C4-2B (cell line): ENCODE results near the gene CRYAA.
"Not testable (repeated sequence)": the region's sequence is repeated elsewhere in the genome, so short reads cannot be mapped to it uniquely, and the experiment has no call there.

Source experiments
- ZFX ChIP-seq: fragments of 450-650 bp; IDR thresholded peaks from 2 replicates; pipeline ENCODE4 v1.6.1; 2017
- TF ChIP-seq, protein P1 (sequence below): fragments of 450-650 bp; conservative IDR thresholded peaks from 2 replicates; pipeline ENCODE4 v1.5.1; 2017; ENCODE audit warnings: mild to moderate bottlenecking

DNA sequence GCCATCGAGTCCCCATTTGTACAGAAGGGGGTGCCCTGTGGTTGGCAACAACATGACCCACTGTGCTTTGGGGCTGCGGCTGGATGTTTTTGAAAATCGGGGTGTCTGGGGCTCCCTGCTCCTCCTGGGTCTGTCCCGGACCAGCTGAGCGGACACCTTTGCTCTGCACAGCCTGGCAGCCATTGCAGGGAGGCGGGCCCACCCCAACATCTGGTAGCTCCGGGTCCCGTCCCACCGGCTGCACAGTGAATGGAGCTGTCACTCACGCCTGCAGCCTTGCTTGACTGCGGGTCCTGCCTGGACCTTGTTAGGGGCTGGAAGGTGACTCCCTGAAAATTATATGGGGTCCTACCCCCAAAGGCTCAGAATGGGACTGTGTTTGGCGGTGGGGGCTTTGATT, 5.1 kb downstream of the CRYAA start:
- TF ChIP-seq, protein P1, sequence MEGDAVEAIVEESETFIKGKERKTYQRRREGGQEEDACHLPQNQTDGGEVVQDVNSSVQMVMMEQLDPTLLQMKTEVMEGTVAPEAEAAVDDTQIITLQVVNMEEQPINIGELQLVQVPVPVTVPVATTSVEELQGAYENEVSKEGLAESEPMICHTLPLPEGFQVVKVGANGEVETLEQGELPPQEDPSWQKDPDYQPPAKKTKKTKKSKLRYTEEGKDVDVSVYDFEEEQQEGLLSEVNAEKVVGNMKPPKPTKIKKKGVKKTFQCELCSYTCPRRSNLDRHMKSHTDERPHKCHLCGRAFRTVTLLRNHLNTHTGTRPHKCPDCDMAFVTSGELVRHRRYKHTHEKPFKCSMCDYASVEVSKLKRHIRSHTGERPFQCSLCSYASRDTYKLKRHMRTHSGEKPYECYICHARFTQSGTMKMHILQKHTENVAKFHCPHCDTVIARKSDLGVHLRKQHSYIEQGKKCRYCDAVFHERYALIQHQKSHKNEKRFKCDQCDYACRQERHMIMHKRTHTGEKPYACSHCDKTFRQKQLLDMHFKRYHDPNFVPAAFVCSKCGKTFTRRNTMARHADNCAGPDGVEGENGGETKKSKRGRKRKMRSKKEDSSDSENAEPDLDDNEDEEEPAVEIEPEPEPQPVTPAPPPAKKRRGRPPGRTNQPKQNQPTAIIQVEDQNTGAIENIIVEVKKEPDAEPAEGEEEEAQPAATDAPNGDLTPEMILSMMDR, result not testable (repeated sequence)
- TF ChIP-seq ZFX, result not testable (repeated sequence)
